Endothelial cell of umbilical vein (primary cell): ENCODE results near the gene CYP27C1.

Experiments
- EZH2 ChIP-seq: IDR thresholded peaks from 2 replicates; pipeline ENCODE4 v1.6.1; 2012; ENCODE audit warnings: borderline replicate concordance, low read depth, mild to moderate bottlenecking, moderate library complexity, low read length, inconsistent platforms; ENCODE audit not compliant: severe bottlenecking
- JUN ChIP-seq: IDR thresholded peaks from 2 replicates; pipeline ENCODE4 v1.6.1; 2011; ENCODE audit warnings: borderline replicate concordance, low read depth; ENCODE audit not compliant: insufficient read length, insufficient read depth
- MYC ChIP-seq: IDR thresholded peaks from one replicate; pipeline ENCODE4 v1.6.1; 2011; ENCODE audit warnings: mild to moderate bottlenecking, low read depth, low read length
- POLR2A ChIP-seq: IDR thresholded peaks from 2 replicates; pipeline ENCODE4 v1.6.1; 2012; ENCODE audit warnings: low read depth, mild to moderate bottlenecking, control low read depth, low read length
- POLR2AphosphoS5 ChIP-seq: IDR thresholded peaks from 2 replicates; pipeline ENCODE4 v1.6.1; 2012; ENCODE audit warnings: low read depth, mild to moderate bottlenecking, control low read depth, low read length, moderate library complexity; ENCODE audit not compliant: insufficient read depth
- TF ChIP-seq, protein P1 (sequence below), 2 donors: IDR thresholded peaks; 1 replicate in 1 of 2; 2 replicates in 1 of 2; pipeline ENCODE4 v1.5.1; 2011; ENCODE audit warnings: low read length in 2 of 2, mild to moderate bottlenecking in 2 of 2, moderate library complexity in 2 of 2, control low read depth in 1 of 2, inconsistent platforms in 1 of 2, low read depth in 1 of 2; ENCODE audit not compliant: insufficient read depth in 1 of 2; ENCODE audit errors: extremely low read depth in 1 of 2
- TF ChIP-seq, protein P2 (sequence below): IDR thresholded peaks from 2 replicates; pipeline ENCODE4 v1.6.1; 2011; ENCODE audit not compliant: insufficient read depth, insufficient read length

DNA sequence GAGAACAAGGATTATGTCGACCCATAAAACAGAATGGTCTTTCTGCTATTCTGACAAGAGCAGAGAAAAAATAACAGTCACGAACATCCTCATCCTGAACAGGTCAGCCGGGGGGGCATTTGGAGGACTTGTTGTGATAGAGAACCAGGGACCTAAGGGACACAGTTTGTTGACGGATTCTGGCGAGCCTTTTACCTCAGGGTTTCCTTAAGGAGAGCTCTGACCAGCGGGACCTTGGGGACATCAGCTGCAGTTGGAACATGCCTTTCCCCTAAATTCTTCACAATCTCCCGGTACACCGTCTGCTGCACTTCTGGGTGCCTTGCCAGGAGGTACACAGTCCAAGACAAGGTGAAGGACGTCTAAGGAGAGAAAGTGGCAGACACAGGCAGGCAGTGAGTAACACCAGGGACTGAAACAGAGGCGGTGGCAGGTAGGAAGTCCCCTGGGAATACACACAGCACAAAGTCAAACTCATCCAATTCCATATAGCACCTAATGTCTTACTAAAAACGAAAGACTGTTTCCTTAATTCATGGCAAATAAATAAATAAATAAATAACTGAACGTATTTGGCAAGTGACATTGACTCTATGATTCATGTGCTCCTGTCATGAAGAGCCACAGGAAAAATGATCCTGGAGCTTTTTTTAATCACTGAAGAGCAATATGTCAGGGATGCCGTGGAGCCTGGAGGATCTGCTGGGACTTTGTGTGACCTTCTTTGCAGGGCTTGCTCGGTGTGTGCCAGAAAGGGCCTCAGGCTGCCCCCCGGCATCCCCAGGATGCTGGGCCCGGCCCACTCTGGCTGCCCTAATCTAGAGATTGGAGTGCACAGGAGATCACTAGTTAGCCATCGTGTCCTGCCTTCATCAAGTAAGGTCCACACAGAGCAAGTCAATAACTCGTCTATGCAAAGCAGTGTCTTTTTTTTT, 24.7 kb downstream of the CYP27C1 start:
- TF ChIP-seq, protein P1, sequence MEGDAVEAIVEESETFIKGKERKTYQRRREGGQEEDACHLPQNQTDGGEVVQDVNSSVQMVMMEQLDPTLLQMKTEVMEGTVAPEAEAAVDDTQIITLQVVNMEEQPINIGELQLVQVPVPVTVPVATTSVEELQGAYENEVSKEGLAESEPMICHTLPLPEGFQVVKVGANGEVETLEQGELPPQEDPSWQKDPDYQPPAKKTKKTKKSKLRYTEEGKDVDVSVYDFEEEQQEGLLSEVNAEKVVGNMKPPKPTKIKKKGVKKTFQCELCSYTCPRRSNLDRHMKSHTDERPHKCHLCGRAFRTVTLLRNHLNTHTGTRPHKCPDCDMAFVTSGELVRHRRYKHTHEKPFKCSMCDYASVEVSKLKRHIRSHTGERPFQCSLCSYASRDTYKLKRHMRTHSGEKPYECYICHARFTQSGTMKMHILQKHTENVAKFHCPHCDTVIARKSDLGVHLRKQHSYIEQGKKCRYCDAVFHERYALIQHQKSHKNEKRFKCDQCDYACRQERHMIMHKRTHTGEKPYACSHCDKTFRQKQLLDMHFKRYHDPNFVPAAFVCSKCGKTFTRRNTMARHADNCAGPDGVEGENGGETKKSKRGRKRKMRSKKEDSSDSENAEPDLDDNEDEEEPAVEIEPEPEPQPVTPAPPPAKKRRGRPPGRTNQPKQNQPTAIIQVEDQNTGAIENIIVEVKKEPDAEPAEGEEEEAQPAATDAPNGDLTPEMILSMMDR (IDR thresholded peaks at IDR 0.05; ENCODE audit: extremely low read depth in 1 of 2, insufficient read depth in 1 of 2, low read depth in 1 of 2, low read length in 2 of 2), result no peak
- TF ChIP-seq EZH2, result no peak
- TF ChIP-seq, protein P2, sequence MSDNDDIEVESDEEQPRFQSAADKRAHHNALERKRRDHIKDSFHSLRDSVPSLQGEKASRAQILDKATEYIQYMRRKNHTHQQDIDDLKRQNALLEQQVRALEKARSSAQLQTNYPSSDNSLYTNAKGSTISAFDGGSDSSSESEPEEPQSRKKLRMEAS, result no peak
- TF ChIP-seq POLR2AphosphoS5, result no peak
- no peak for TF ChIP-seq JUN
- no peak for TF ChIP-seq POLR2A
- TF ChIP-seq MYC, result no peak
